ENCODE measurements around the gene KRT79. TPM values are rescaled to one million over a fixed set of nuclear protein-coding genes. Genes with fewer than 3 reads are reported as not detected.
A peak's percentile ranks its signal among the peaks of the same experiment; 100 is the strongest.
"Not testable (repeated sequence)": the region's sequence is repeated elsewhere in the genome, so short reads cannot be mapped to it uniquely, and the experiment has no call there.

Gene KRT79
- total RNA-seq: under 1 TPM; 0.19 to 0.26 TPM

- Mint-ChIP-seq H3K4me3 (peak within 1 kb of the TSS in 1 of 2 donors; percentile 23), H3K27me3 (ENCODE audit: low read depth) (no peaks in the 10 kb centered on the region), H3K27ac (no peak within 1 kb of the TSS), H3K4me1 (ENCODE audit: low read depth) (peaks cover 35% of the 10 kb centered on the region), H3K36me3 (ENCODE audit: insufficient read depth in 2 of 2) (no peaks in the 10 kb centered on the region), H3K9me3 (no peaks in the 10 kb centered on the region)
- DNase-seq (no peak), ATAC-seq (replicated peaks in 1 of 2) (no peak)
These were observed at the start of gene KRT79 for GRCh38 chr12:52833922-52834726. Gene KRT79 (minus strand): TSS chr12:52834311. CDS start chr12:52834260, 51 bp downstream.

- not testable (repeated sequence) for H3K36me3 Mint-ChIP-seq (ENCODE audit: insufficient read depth in 2 of 2); DNase-seq; H3K9me3 Mint-ChIP-seq; H3K4me1 Mint-ChIP-seq (ENCODE audit: low read depth); ATAC-seq (replicated peaks in 1 of 2); H3K27ac Mint-ChIP-seq
- H3K27me3 Mint-ChIP-seq (ENCODE audit: low read depth): peaks cover 23% of the 10 kb centered on the region
- peak overlapping the region in 1 of 2 donors; percentile 71 for H3K4me3 Mint-ChIP-seq
These were observed 46.4 kb upstream of the KRT79 start for GRCh38 chr12:52880499-52880898.

GRCh38 chr12:52879394-52880351 is 45.6 kb upstream of the KRT79 start:
- Mint-ChIP-seq H3K27ac (no peak overlapping the region), H3K4me1 (ENCODE audit: low read depth) (peaks cover 9% of the 10 kb centered on the region), H3K36me3 (ENCODE audit: insufficient read depth in 2 of 2) (no peaks in the 10 kb centered on the region), H3K9me3 (no peaks in the 10 kb centered on the region), H3K4me3 (peak overlapping the region; percentile 71 to 75), H3K27me3 (ENCODE audit: low read depth) (peaks cover 22% of the 10 kb centered on the region)
- peak; percentile 93 to 97 for ATAC-seq (replicated peaks in 1 of 2)
- DNase-seq: peak; percentile 80 to 82

GRCh38 chr12:52878507-52879393 is 44.6 kb upstream of the KRT79 start:
- no peaks in the 10 kb centered on the region for H3K9me3 Mint-ChIP-seq

GRCh38 chr12:52877242-52877641 is 43.1 kb upstream of the KRT79 start:
- Mint-ChIP-seq H3K9me3 (no peaks in the 10 kb centered on the region), H3K4me1 (ENCODE audit: low read depth) (peaks cover 27% of the 10 kb centered on the region), H3K4me3 (no peak overlapping the region), H3K27ac (no peak overlapping the region), H3K36me3 (ENCODE audit: insufficient read depth in 2 of 2) (no peaks in the 10 kb centered on the region), H3K27me3 (ENCODE audit: low read depth) (peaks cover 32% of the 10 kb centered on the region)
- DNase-seq: no peak
- ATAC-seq (replicated peaks in 1 of 2): no peak

More at GRCh38 chr12:52878507-52879393, 44.6 kb upstream of the KRT79 start:
- H3K27ac Mint-ChIP-seq: no peak overlapping the region
- H3K4me1 Mint-ChIP-seq (ENCODE audit: low read depth): peaks cover 17% of the 10 kb centered on the region
- no peaks in the 10 kb centered on the region for H3K36me3 Mint-ChIP-seq (ENCODE audit: insufficient read depth in 2 of 2)
- H3K4me3 Mint-ChIP-seq: peak overlapping the region; percentile 12 to 54
- H3K27me3 Mint-ChIP-seq (ENCODE audit: low read depth): peaks cover 17% of the 10 kb centered on the region
- DNase-seq (no peak), ATAC-seq (replicated peaks in 1 of 2) (no peak)

- Mint-ChIP-seq H3K9me3 (no peaks in the 10 kb centered on the region), H3K4me1 (ENCODE audit: low read depth) (peaks cover 27% of the 10 kb centered on the region), H3K27me3 (ENCODE audit: low read depth) (peaks cover 31% of the 10 kb centered on the region), H3K27ac (no peak overlapping the region), H3K36me3 (ENCODE audit: insufficient read depth in 2 of 2) (no peaks in the 10 kb centered on the region), H3K4me3 (no peak overlapping the region)
- DNase-seq (no peak), ATAC-seq (replicated peaks in 1 of 2) (no peak)
These were observed 42.3 kb upstream of the KRT79 start for GRCh38 chr12:52876372-52876771.

GRCh38 chr12:52874573-52875435 is 40.7 kb upstream of the KRT79 start:
- no peaks in the 10 kb centered on the region for H3K36me3 Mint-ChIP-seq (ENCODE audit: insufficient read depth in 2 of 2)
- no peak overlapping the region for H3K27ac Mint-ChIP-seq
- H3K9me3 Mint-ChIP-seq: no peaks in the 10 kb centered on the region
- H3K4me1 Mint-ChIP-seq (ENCODE audit: low read depth): peaks cover 31% of the 10 kb centered on the region
- DNase-seq: no peak
- peaks cover 16% of the 10 kb centered on the region for H3K27me3 Mint-ChIP-seq (ENCODE audit: low read depth)
- peak overlapping the region; percentile 72 to 73 for H3K4me3 Mint-ChIP-seq
- no peak for ATAC-seq (replicated peaks in 1 of 2)

- H3K36me3 Mint-ChIP-seq (ENCODE audit: insufficient read depth in 2 of 2): no peaks in the 10 kb centered on the region
- no peaks in the 10 kb centered on the region for H3K9me3 Mint-ChIP-seq
- peak; percentile 60 to 63 for DNase-seq
- H3K4me3 Mint-ChIP-seq: peak overlapping the region; percentile 72 to 77
- no peak overlapping the region for H3K27ac Mint-ChIP-seq
- peaks cover 16% of the 10 kb centered on the region for H3K27me3 Mint-ChIP-seq (ENCODE audit: low read depth)
- peaks cover 29% of the 10 kb centered on the region for H3K4me1 Mint-ChIP-seq (ENCODE audit: low read depth)
- ATAC-seq (replicated peaks in 1 of 2): peak; percentile 81 to 86
These were observed 39.9 kb upstream of the KRT79 start for GRCh38 chr12:52873832-52874572.

- DNase-seq (no peak), ATAC-seq (replicated peaks in 1 of 2) (no peak)
- Mint-ChIP-seq H3K9me3 (no peaks in the 10 kb centered on the region), H3K4me3 (peak overlapping the region; percentile 45 to 77), H3K27ac (no peak overlapping the region), H3K36me3 (ENCODE audit: insufficient read depth in 2 of 2) (no peaks in the 10 kb centered on the region), H3K27me3 (ENCODE audit: low read depth) (peaks cover 16% of the 10 kb centered on the region), H3K4me1 (ENCODE audit: low read depth) (peaks cover 29% of the 10 kb centered on the region)
These were observed 39.4 kb upstream of the KRT79 start for GRCh38 chr12:52873513-52873831.

- H3K36me3 Mint-ChIP-seq (ENCODE audit: insufficient read depth in 2 of 2): no peaks in the 10 kb centered on the region
- H3K27me3 Mint-ChIP-seq (ENCODE audit: low read depth): peaks cover 16% of the 10 kb centered on the region
- H3K9me3 Mint-ChIP-seq: no peaks in the 10 kb centered on the region
- H3K27ac Mint-ChIP-seq: no peak overlapping the region
- H3K4me3 Mint-ChIP-seq: peak overlapping the region; percentile 45 to 77
- ATAC-seq (replicated peaks in 1 of 2) (no peak), DNase-seq (no peak)
- H3K4me1 Mint-ChIP-seq (ENCODE audit: low read depth): peaks cover 31% of the 10 kb centered on the region
These were observed 38.7 kb upstream of the KRT79 start for GRCh38 chr12:52872644-52873389.
